GM12878 (cell line): ENCODE measurements around the gene KPNA1. TPM values are rescaled to one million over a fixed set of nuclear protein-coding genes. Genes with fewer than 3 reads are reported as not detected.

Experiments
- ATAC-seq: fragments of 200-7000 bp; cut with Tn5 transposase; 3 replicates; pipeline ENCODE4 v1.9.1; 2020; ENCODE audit warnings: mild to moderate bottlenecking, moderate library complexity
- BruUV-seq: library from RNA; stranded (reverse); fragments of 400-500 nt; replicated peaks from 2 replicates; lab custom pipeline; 2021; lab: Mats Ljungman, UMichigan
- CTCF ChIA-PET: fragments of 300-600 bp; sonication (Branson Sonifier 250); formaldehyde crosslinking; extraction: SDS; loops from one replicate; lab custom pipeline; 2021; ENCODE audit warnings: inconsistent platforms; lab: Yijun Ruan, JAX
- POLR2A ChIA-PET: fragments of 350-600 bp; formaldehyde crosslinking; extraction: SDS; loops from one replicate; lab custom pipeline; 2021; ENCODE audit warnings: inconsistent platforms; lab: Charles Lee
- RAD21 ChIA-PET: fragments of 300-600 bp; sonication (Branson Sonifier 250); formaldehyde crosslinking; loops from one replicate; lab custom pipeline; 2023; ENCODE audit warnings: antibody characterized with exemption; ENCODE audit not compliant: unreplicated experiment; lab: Charles Lee
- SMC1A ChIA-PET: fragments of 300-600 bp; sonication (Branson Sonifier 250); formaldehyde crosslinking; loops from one replicate; lab custom pipeline; 2023; ENCODE audit not compliant: unreplicated experiment, uncharacterized antibody; lab: Charles Lee
- DNase-seq: peaks from one replicate; pipeline ENCODE4 v3.0.0-alpha.2; 2011; ENCODE audit warnings: low read depth, low spot score
- FAIRE-seq: peaks from 3 replicates; lab custom pipeline; 2011; peaks lifted over from hg19 to GRCh38; lab: Jason Lieb, UNC
- H2AFZ ChIP-seq: 2 replicates; pipeline ENCODE4 v1.6.0; 2011; ENCODE audit warnings: low read depth, low read length, control low read depth; ENCODE audit not compliant: control insufficient read depth
- H3K27ac ChIP-seq: 2 replicates; pipeline ENCODE4 v1.5.1; 2011; ENCODE audit warnings: control low read depth; ENCODE audit not compliant: control insufficient read depth, insufficient read depth
- H3K27me3 ChIP-seq, 2 experiments: replicated peaks in 1 of 2; 2 replicates each; pipeline versions ENCODE4 v1.6.0 to v1.6.1; 2011; ENCODE audit warnings: low read length in 1 of 2; ENCODE audit not compliant: control insufficient read depth in 2 of 2, insufficient read depth in 2 of 2
- H3K36me3 ChIP-seq, 2 experiments: 2 replicates each; pipeline ENCODE4 v1.5.1; 2011; ENCODE audit warnings: low read length in 1 of 2; ENCODE audit not compliant: control insufficient read depth in 2 of 2, insufficient read depth in 2 of 2
- H3K4me1 ChIP-seq: 2 replicates; pipeline ENCODE4 v1.6.1; 2011; ENCODE audit warnings: mild to moderate bottlenecking, low read length, moderate library complexity, mixed read lengths; ENCODE audit not compliant: control insufficient read depth, insufficient read depth
- H3K4me2 ChIP-seq: 2 replicates; pipeline ENCODE4 v1.6.0; 2011; ENCODE audit warnings: control low read depth; ENCODE audit not compliant: control insufficient read depth, insufficient read depth
- H3K4me3 ChIP-seq: fragments of 200-600 bp; sonication (generic); 2 replicates; pipeline ENCODE4 v1.5.1; 2016
- H3K79me2 ChIP-seq: 2 replicates; pipeline ENCODE4 v1.6.0; 2011; ENCODE audit warnings: low read length; ENCODE audit not compliant: control insufficient read depth, insufficient read depth
- H3K9ac ChIP-seq: 2 replicates; pipeline ENCODE4 v1.8.0; 2011; ENCODE audit warnings: low read length, control low read depth, mixed read lengths; ENCODE audit not compliant: control insufficient read depth, insufficient read depth
- H3K9me3 ChIP-seq: replicated peaks from 3 replicates; pipeline ENCODE4 v1.5.1; 2011; ENCODE audit warnings: mild to moderate bottlenecking, low read length; ENCODE audit not compliant: control insufficient read depth, insufficient read depth
- H4K20me1 ChIP-seq: 2 replicates; pipeline ENCODE4 v1.6.0; 2011; ENCODE audit not compliant: control insufficient read depth, insufficient read depth
- ELK1 ChIP-seq: IDR thresholded peaks from 2 replicates; pipeline ENCODE4 v1.6.1; 2012; ENCODE audit warnings: low read depth, low read length, improper control_type of control experiment
- MLLT1 ChIP-seq: fragments of 450-650 bp; IDR thresholded peaks from 2 replicates; pipeline ENCODE4 v1.6.1; 2016; ENCODE audit warnings: mild to moderate bottlenecking
- WGBS: methylation state at CpG from one replicate; pipeline ENCODE4 v1.1.6; 2016; ENCODE audit warnings: low lambda C conversion rate; ENCODE audit not compliant: insufficient replicate concordance, insufficient coverage; ENCODE audit errors: missing lambda C conversion rate; 5-methylcytosine and 5-hydroxymethylcytosine counted together
- in situ Hi-C: fragments of 300-500 bp; cut with MboI; formaldehyde crosslinking; loops from 9 replicates; pipeline ENCODE4 v1.14.3; 2018; ENCODE audit warnings: mixed read lengths
- intact Hi-C: fragments of 100-400 bp; cut with micrococcal nuclease; formaldehyde crosslinking; loops from one replicate; pipeline ENCODE4 v1.14.2; 2022; ENCODE audit not compliant: unreplicated experiment
- polyA plus RNA-seq, 11 experiments: library from polyadenylated mRNA; depleted of rRNA in 4 of 11; unstranded in 6 of 11; stranded (reverse) in 5 of 11; fragments of >200 nt; fragmentation: Nextera tagmentation in 4 of 11; fragmentation: Illumina TruSeq in 1 of 11; extraction: Ambion mirVana in 4 of 11; extraction: Trizol in 1 of 11; gene quantifications; 1 replicate in 1 of 11; 2 replicates in 10 of 11; pipeline versions ENCODE4 v1.2.1 to v1.2.3, GENCODE V29; 2011 to 2016; ENCODE audit warnings: inconsistent platforms in 2 of 11, missing spikeins in 2 of 11, low read depth in 1 of 11
- total RNA-seq, 4 experiments: library from RNA; depleted of rRNA in 3 of 4; stranded (reverse); fragments of >200 nt in 3 of 4; fragmentation: Illumina TruSeq in 1 of 4; extraction: Trizol in 1 of 4; gene quantifications; 2 replicates each; pipeline versions ENCODE4 v1.2.1 to v1.2.3, GENCODE V29; 2013 to 2021

KPNA1 gene
- total and polyA plus RNA-seq, 10 of the 15 experiments (the other 5 are each of a cell fraction or from before 2014, with no cell fraction given), result 8.5 to 52.7 (median 41.0) TPM

- peaks cover 73% of the 10 kb centered on the region for H3K79me2 ChIP-seq
- ATAC-seq (no peak), FAIRE-seq (no peak), DNase-seq (no peak)
- intact Hi-C loops, result loop anchor here (10.0 kb wide), 2 partner anchors 283 to 843 kb away; partner anchors contain the start of gene POLQ
- no peak overlapping the region for H3K9ac ChIP-seq
- ChIA-PET POLR2A (no interaction called here), RAD21 (no interaction called here), CTCF (interaction anchor here (4.3 kb wide), 1 partner anchor 81 kb away, joined by 78 read pairs; no protein-coding TSS in a partner anchor), SMC1A (no interaction called here)
- no peaks in the 10 kb centered on the region for H3K9me3 ChIP-seq
- H3K27ac ChIP-seq, result no peak overlapping the region
- peak overlapping the region; percentile 67; the same call in 1 of the 2 replicates for H3K4me2 ChIP-seq
- H3K4me3 ChIP-seq, result no peak overlapping the region
- no peaks in the 10 kb centered on the region for H4K20me1 ChIP-seq
- no peak overlapping the region for H2AFZ ChIP-seq
- TF ChIP-seq ELK1, result no peak
- 0 out of 2 replicates have a peak, but pooled peaks have one; percentile 17 for TF ChIP-seq MLLT1
- 80% methylated on average over 3 of the region's 3 CpGs for WGBS
- H3K36me3 ChIP-seq, result peaks cover 0 to 5% of the 10 kb centered on the region in 2 experiments; a peak in 2 of 4 replicates
- peaks cover 5% of the 10 kb centered on the region for H3K4me1 ChIP-seq
- BruUV-seq, result no TSS peak
- no peaks in the 10 kb centered on the region for H3K27me3 ChIP-seq
- in situ Hi-C loops, result no loop called here
Measured at GRCh38 chr3:122387709-122388108, 127.0 kb downstream of the KPNA1 start.
